GM20431 (cell line): ENCODE results near the gene SH2D2A.
"Not testable (repeated sequence)": the region's sequence is repeated elsewhere in the genome, so short reads cannot be mapped to it uniquely, and the experiment has no call there.

Experiments used
- in situ Hi-C: fragments of 300-500 bp; cut with MseI, MboI; formaldehyde crosslinking; loops from one replicate; pipeline ENCODE4 v1.15.0; 2020; ENCODE audit warnings: low sequenced_read_pairs; ENCODE audit not compliant: unreplicated experiment

Gene SH2D2A

GRCh38 chr1:156776942-156777341 is 39.7 kb downstream of the SH2D2A start:
- in situ Hi-C loops, result no loop called here

GRCh38 chr1:156775799-156776198 is 40.8 kb downstream of the SH2D2A start:
- in situ Hi-C loops, result no loop called here

DNA sequence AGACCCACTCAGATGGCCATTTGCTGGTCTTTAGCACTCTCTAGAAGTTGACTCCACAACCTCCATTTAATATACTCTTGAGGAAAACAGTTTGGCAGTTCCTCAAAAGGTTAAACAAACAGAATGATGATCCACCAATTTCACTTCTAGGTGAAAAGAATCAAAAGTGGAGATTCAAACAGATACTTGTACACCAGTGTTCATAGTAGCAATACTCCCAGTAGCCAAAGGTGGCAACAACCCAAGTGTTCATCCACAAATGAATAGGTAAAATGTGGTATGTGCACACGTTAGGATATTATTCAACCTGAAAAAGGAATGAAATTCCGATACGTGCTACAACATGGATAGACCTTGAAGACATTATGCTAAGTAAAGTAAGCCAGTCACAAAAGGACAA is 43.0 kb downstream of the SH2D2A start:
- in situ Hi-C loops, result no loop called here

DNA sequence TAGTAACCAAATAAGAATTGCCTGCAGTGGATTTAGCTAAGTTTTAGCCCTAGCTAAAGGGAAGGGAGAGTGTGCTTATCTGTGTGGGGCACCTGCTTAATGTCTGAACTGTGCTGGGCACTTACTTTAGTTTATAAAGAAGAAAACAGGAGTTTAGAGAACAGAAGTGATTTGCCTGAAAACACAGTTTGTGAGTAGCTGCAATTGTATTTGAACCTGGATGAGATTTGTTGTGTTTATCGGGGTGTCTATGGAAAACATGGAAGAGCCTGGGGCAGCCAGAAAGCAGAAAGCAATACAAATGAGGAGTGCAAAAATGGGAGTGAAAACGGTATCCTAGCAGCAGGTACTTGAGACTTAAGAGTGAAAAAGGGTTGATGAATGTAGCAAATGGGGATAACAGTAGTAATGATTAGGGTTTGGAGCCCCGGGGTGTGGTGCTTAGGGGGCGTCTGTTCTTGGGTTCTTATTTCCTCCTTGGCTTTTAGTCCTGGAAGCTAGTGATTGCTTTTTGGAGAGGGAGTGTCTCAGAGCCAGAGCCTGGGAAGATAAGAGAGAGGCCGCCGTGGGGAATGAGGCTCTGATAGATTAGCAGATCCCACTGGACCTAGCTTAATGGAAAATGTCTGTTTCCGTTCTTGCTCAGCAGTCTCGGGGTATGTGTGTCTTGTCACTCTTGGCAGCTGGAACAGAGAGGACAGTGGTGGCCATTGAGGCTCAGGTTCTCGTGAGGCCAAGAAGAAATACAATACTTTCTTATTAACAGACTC is 43.7 kb downstream of the SH2D2A start:
- in situ Hi-C loops, result no loop called here

GRCh38 chr1:156772222-156772621 is 44.4 kb downstream of the SH2D2A start:
- in situ Hi-C loops, result no loop called here

DNA sequence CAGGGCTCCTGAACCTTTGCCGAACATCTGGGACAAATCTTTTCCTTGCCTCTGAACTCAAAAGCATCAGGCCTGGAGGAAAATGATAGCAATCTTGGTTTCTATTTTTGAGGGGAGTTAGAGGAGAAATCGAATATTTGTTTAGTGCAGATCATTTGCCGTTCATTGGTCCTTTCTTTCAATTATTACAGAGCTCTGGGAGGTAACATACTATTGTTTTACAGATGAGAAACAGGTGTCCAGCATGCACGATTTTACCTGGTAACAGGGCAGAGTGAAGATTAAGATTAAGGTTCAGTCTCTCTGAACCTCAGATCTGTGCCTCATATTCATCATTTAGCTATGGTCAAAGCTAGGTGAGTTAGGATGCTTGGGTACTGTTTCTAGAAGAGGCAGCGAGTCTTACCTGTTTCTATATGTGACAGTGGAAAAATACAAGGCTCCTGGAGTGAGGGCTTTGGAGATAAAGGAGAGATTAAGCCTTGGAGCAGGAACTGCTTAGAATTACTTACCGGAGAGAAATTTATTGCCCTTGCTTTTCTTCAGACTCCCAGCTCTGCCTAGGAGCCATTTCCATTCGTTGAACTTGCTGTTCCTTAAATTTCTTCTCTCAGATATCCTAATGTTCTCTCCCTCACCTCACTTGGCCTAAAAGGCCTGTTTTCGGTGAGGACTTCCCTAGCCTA is 47.9 kb downstream of the SH2D2A start:
- in situ Hi-C loops, result no loop called here

- in situ Hi-C loops, result no loop called here
These were observed 48.6 kb downstream of the SH2D2A start for GRCh38 chr1:156767879-156768604.

DNA sequence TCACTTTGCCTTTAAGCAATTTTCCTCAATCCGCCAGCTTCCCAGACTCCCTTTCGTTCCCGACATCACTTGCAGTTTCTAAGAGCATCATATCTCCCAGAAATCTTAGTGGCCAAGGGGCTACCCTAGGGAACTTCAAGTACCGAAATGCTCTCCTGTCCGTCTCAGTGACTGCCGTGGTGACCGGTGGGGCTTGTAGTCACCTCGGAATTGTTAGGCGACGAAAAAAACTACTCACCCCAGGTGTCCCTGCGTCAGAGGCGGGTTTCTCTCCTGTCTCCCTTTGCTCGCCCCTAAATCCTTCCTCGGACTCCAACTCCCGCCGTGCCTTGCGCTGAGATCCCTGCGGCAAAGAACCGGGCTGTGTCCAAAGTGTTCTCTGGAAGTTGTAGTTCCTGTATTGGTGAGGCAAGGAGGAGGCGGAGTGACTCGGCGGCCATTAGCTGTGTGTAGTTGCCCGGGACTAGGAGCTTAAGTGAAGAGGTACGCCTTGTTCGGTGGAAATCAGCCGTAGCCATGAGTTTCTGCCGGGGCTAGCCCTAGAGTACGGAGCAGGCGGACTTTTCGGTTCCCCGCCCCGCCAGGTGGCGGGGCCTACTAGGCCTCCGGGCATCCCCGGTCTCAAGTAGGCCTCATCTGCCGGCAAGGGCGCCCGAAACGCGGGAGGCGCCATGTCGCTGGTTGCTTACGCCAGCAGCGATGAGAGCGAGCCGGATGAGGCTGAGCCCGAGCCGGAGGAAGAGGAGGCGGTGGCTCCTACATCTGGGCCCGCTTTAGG is 49.4 kb downstream of the SH2D2A start, which contains the start of gene PRCC:
Gene PRCC (plus strand): TSS at position 435 of the 778 bp plus-strand sequence. CDS start 237 bp downstream, at position 672.
- in situ Hi-C loops, result no loop called here

GRCh38 chr1:156766298-156767100 is 50.1 kb downstream of the SH2D2A start:
- in situ Hi-C loops, result no loop called here

- in situ Hi-C loops, result no loop called here
These were observed 51.0 kb downstream of the SH2D2A start for GRCh38 chr1:156765666-156766065.

GRCh38 chr1:156765136-156765535 is 51.5 kb downstream of the SH2D2A start:
- in situ Hi-C loops, result not testable (repeated sequence)

- in situ Hi-C loops, result no loop called here
These were observed 55.9 kb downstream of the SH2D2A start for GRCh38 chr1:156760796-156761104.

GRCh38 chr1:156760092-156760795 is 56.4 kb downstream of the SH2D2A start:
- in situ Hi-C loops, result no loop called here

- in situ Hi-C loops, result not testable (repeated sequence)
These were observed 58.9 kb downstream of the SH2D2A start for GRCh38 chr1:156757572-156758253.

- in situ Hi-C loops, result no loop called here
These were observed 60.3 kb downstream of the SH2D2A start for GRCh38 chr1:156756355-156756754.
